ENCODE results near the gene HMOX1.

The HMOX1 gene

DNA sequence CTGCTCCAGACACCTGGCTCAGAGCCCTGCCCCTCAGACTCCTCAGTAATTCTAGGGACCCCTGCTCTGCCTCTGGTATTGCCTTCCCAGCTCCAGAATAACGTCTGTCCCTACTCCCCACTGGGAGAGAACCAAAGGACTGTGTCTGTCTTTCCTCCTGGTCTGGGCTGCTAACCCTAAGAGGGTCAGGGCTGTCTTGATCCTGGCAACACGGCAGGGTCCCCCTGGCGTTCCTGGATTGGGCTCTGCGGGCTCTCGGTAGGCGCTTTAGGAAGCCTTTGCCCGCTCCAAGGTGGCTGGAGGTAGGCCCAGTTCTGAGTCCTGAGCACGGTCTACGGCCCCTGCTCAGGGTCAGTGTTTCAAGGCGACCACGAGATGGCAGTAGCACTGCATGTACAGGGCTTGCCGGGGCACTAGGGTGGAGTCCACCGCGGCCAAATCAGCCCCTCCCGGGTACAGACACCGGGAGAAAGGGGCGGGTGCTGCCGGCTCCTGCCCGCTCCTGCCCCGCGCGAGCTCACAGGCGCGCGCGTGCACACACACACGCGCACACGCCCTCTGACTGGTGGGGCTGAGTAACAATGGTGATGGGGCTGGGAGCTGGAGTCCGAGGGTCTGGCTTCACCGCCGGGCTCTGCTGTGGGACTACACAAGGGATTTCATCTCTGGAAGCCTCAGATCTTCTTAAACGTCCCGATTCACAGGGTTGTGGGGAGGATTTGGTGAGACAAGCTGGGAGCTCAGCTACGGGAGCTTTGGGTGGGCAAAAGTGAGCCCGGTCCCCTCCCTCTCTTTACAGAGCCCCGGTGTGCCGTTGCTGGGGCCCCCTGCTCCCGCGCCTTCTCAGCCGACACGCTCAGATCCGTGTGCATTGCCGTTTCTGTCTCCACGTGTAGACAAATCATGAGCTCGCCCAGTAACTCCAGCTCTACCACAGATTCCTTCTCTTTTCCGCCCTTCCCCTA, 30.1 kb upstream of the HMOX1 start:
- DNase-seq, result peak; percentile 85

DNA sequence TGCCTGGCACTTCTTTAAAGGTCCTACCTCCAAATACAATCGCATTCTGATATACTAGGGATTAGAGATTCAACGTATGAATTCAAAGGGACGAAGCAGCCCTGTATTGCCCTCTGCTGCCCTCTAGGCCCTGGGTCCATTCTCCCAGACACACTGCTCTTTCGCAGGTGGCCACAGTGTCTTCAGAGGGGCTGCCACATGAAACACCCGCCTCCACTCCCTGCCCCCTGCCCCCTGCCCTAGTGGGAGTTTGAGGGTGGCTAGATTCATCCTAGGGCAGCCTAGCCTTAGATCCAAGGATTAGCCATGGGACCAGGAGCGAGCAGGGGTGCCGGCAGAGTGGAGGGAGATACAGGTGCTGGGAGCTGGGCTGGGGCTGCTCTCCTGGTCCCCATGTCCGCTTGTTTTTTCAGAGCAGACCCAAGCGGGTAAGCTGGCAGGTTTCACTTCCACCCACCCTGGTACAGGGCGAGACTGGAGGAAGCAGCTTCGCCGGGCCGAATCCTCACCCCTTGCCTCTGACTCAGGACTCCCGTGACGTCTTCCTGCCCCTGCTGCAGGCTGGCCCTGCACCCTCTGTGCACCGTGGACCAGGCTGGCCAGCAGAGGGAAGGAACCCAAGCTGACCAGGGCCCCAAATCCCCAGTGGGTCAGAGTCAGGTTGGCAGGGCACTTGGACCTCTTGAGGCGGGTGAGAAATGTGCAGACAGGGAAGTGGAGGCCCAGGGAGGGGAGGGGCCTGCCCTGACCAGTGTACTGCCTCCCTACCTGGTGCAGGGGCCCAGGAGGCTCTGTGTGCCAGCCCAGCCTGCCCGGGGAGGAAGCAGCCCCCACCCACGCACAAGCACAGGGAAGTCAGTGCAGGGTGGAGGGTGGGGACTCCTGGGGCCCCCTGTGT, 28.4 kb upstream of the HMOX1 start:
- peak; percentile 25 for DNase-seq

DNA sequence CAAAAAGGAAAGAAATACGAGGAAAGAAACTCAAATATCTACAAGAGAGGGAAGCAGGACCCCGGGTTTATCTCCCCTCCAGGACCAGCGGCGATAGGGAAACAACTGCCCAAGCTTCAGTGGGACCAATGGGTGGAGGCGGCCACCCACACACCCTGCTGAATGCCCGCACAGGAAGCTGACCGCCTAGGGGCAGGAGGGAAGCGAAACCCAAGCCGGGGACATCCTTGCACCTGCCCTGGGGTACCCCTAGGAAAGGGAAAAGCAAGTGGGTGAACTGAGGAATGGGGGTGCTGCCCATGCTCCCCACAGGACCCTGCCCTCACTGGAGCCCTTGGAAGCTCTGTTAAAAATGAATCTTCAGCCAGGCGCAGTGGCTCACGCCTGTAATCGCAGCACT, 27.6 kb upstream of the HMOX1 start:
- DNase-seq, result no peak

DNA sequence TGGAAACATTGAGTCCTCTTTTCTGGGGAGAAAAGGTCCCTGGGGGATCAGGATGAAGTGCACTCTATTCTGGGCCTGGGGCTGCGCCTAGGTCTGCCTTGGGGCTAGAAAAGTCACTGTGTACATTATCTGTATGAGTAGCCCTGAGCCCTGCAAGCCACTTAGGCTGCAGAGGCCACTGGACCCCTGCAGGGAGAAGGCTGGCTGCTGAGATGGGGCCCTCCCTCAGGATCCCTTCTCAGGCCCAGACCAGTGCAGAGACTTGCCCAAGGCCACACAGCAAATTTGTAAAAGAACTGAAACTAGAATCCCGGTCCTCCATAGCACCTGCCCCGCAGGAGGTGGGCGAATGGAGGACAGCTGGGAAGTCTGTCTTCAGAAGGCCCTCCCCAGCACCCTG, 26.8 kb upstream of the HMOX1 start:
- DNase-seq, result no peak

DNA sequence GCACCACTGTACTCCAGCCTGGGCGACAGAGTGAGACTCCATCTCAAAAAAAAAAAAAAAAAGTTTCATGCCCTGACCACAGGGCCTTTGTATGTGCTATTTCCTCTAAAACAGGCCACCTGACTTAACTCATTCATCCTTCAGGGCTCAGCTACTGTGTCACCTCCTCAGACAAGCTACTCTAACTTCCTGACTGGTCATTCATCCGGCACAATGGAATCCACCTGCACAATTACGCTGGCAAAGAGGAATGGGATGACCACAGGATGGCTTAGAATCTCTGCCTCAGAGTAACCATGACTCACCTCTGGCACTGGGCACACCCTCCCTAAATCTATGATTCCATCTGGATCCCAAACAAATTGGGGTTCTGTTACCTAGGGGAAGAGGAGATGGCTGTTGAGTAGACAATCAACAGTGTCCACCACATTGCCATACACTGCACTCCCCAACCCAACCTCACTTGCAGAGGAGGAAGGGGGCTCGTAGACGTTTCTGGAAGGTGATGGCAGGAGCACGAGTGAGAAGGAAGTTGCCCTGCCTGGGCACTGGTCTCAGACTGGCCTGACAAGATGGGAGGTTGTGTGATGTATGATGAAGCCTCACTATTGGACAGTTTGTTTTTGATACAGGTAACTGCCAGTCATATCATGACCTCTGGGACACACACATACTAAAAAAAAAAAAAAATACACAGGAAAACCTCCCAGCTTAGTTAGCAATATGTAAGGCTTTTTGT, 22.8 kb upstream of the HMOX1 start:
- no peak for DNase-seq

DNA sequence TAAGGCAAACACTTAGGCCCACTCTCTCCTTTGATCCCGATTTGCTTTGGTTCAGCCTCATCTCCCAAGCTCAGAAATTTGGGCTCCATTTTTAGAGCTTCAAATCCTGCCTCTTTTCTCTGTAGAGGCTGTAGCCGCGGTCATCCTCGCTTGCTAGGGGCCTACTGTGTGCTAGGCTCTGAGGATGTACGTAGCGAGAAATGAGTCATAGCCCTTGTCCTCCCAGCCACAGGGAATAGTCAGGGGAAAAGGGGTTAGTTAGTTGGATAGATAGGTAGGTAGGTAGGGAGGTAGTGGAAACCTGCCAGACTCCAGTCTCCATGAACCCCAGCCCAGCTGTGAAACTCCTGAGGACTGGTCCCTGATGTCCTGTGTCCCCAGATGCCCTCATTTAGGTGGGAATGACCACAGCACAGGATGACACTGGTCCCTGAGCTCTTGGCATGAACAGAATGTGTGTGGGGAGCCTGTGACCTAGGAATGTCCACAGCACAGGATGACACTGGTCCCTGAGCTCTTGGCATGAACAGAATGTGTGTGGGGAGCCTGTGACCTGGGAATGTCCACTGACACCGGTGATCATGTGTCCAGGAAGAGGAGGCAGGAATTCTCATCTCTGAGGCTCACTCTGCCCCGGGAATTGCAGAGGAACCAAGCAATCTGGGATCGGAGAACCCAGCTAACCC, 21.4 kb upstream of the HMOX1 start:
- no peak for DNase-seq

DNA sequence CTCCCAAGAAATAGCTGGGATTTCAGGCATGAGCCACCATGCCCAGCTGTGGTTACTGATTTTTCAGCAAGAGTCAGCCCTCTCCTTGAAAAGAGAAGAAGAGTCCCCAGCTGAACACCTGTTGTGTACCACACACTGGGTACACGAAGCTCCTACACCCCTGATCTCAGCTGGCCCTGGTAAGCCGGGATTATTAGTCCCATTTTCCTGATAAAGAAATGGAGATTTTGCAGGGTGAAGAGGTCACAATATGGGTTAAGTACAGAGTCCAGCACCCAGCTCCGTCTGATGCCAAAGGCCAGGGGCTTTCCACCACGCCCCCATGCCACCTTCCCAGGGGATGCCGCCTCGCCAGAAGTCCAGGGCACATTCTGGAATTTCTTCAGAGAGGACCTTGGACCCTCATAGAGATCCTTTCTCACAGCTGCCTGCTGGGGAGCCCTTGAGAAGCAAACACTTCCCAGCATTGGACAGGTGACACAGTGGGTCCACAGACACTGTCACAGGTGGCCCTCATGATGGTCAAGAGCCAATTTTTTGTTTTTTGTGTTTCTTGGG, 19.8 kb upstream of the HMOX1 start:
- no peak for DNase-seq

DNA sequence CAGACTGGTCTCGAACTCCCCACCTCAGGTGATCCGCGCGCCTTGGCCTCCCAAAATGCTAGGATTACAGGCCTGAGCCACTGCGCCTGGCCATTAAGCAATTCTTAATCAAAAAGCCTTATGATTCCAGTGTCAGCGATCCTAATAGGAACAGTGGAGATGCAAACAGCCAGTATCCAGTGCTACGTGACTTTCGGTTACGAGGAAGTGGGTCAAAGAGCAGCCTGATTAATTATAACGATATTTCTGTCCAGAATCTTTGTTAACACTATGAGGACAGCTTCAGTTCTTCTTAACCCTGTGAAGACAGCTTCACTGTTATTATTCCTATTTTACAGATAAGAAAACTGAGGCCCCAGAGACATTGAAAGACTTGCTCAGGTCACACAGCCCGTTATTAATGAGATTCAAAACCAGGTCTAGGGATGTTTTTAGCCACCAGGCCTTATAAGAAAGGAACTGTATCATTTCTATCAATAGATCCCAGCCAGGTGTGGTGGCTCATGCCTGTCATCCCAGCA, 17.3 kb upstream of the HMOX1 start:
- peak; percentile 36 for DNase-seq

DNA sequence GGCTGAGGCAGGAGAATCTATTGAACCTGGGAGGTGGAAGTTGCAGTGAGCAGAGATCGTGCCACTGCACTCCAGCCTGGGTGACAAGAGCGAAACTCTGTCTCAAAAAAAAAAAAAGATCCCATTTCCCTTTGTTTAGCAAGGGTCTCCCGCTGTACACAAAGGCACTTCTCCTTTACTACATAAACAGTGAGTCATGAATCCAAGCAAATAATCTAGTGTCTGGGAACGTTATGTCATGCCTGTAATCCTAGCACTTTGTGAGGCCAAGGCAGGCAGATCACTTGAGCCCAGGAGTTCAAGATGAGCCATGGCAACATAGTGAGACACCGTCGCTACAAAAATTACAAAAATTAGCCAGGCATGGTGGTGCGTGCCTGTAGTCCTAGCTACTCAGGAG, 16.7 kb upstream of the HMOX1 start:
- peak; percentile 88 for DNase-seq

DNA sequence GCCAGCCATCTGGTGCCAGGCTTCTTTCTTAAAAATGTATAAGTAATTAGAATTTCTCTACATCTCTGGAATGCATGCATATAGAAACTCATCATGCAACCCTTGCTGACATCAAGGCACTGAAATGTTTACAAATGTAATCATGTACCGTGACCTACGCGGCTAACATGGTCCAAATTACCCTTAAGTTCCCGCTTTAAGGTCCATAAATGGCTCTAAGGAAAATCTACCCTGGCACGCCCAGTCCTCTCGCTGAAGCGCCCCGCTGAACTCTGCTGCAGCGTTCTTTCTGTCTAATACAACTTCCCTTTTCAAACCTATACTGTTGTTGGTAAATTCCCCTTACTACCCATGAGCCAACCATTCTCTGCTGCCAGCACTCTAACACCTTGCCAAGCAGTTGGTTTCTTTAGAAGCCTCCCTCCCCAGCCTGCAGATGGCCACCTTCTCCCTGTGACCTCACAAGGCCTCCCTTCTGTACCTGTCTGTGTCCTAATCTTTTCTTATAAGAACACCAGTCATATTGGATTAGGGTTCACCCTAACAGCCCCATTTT, 13.5 kb upstream of the HMOX1 start:
- no peak for DNase-seq

DNA sequence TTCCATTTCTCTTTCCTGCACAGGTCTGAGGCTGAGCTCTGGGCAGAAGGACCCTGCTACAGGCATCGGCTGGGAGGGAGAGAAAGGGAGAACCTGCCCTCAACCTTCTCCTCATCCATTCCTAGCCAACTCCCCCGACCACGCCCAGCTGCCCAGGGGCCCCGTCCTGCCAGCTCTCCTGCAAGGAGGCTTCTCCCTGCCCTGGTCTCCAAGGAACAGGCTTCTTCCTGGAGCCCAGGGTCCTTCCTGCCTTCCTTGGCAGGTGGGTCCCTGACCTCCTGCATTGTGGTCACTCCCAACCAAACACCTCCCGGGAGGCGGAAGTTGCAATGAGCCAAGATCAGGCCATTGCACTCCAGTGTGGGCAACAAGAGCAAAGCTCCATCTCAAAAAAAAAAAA, 12.5 kb upstream of the HMOX1 start:
- no peak for DNase-seq

DNA sequence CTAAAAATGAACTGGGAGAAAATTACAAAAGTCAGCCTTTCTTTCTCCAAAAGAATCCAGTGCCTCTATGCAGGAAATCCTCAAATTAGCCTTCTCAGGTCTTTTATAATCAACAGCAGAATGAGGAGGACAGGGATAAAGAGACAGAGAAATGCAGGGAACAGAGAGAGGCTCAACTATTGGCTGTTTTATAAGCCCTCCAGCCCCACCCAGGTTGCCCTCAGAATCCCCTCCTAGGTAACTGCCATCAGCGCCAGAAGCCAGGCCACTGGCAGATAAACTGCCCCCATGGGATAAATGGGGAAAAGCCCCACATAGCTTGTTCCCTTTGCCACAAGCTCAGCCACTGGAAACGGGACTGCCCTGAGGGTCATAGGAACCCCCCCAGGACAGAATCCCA, 10.9 kb upstream of the HMOX1 start:
- DNase-seq, result no peak

DNA sequence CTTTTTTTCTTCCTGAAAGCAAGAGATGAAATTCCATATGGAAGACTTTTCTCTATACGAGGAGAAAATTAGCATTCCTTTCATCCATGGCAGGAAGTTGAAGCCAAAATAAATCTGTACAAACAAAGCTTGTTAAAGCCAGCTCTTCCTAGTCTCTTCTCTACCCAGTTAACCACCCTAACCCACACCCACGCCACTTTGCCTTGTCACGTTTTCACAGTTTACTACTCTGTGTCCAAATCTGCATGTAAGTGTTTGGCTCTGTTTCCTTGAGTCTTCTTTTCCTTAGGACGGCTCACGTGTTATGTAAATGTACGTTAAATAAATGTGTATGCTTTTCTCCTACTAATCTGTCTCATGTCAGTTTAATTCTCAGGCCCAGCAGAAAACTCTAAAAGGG, 7.1 kb upstream of the HMOX1 start:
- DNase-seq, result no peak

DNA sequence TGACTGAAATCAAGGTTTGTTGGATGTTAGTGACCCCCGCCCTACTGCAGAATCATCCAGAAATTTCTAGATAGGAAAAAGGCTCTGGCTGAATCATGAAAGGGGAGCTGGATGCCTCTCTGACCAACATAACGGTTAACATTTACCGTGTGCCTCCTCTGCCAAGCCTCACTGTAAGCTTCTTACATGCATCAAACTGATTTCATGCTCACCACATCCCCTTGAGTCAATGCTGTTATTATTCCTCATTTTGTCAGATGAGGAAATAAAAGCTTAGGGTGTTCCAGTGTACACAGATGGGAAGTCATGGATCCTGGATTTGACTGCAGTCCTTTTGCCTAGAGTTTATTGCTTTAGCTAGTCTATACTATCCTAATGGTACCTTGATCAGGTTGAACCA, 5.9 kb upstream of the HMOX1 start:
- DNase-seq, result no peak

DNA sequence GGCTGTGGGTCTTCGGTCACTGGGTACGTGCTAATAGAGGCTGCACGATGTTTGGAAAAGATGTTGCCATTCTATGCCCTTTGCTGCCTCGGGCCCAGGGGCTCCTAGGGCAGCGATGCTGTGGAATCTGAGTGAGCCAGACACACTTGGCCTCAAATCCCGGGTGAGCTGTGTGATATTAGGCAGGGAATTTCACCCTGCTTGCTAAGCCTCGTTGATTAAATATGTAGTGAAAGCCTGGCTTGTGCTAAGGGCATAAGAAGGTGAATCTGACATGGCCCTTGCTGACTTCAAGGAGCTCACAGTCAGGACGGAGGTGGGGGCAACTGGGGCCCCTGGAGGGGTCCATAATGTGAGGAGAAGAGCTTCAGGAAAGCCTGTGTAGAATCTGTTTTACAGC, 5.4 kb upstream of the HMOX1 start:
- no peak for DNase-seq

DNA sequence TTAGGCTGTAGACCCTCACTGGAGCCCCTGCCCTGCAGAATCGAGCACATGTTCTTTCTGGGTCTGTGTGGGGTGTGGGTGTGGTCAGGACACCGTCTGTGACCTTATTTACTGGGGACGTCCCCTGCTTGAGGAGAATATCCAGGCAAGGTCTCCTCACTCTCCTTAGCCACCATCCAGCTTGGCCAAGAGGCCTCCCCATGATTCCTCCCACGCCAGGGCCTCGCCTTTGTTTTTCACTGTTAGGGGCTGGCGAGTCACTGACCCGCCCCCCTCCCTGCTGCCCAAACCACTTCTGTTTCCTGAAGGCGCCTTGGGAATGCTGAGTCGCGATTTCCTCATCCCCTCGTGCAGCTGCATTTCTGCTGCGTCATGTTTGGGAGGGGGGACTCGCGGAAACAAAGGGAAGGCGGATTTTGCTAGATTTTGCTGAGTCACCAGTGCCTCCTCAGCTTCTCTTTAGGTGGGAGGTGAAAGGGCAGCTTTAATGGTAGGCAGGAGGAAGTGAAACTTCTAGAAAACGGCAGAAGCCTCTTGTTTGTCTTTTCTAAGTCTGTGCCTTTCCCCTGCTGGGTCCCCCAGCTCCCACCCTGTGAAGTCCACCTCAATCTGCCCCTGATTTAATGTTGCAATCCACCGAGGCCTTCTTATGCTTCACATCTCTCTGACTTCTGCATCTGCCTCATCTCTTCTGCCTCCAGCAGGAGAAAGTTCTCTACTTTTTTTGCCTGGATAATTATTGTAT, 4.0 kb upstream of the HMOX1 start:
- peak; percentile 81 for DNase-seq

DNA sequence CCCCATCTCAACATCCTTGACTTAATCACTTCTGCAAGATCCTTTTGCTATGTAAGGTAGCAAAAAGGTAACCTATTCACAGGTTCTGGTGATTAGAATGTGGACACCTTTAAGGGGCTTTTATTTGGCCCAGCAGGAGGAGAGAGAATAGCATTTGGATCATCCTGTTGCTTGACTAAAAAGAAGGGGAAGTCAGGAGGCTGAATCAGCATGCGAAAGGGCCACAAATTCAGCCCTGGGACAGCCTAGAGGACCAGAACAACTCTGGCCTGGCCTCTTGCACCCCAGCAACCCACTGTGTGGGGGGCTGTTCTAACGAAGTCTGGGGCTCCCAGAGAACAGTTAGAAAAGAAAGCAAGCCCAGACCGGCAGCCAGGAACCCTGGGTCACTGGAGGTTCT, 3.2 kb upstream of the HMOX1 start:
- DNase-seq, result no peak

DNA sequence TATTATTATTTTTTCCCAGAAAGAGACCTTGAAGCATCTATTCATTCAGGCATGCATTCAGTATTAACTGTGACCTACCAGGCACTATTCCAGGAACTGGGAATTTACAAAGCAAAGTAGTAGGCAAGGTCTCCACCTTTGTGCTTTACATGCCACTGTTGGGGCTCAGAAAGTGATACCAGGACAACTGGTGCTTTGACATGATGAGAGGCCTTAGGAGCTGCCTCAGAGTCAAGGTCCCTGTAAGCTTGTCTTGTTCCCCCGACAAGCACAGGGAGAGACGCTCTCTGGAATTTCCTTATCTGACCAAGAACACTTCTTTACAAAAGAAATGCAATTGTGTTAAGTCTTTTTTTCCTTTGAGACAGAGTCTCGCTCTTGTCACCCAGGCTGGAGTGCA, 2.3 kb upstream of the HMOX1 start:
- DNase-seq, result no peak

DNA sequence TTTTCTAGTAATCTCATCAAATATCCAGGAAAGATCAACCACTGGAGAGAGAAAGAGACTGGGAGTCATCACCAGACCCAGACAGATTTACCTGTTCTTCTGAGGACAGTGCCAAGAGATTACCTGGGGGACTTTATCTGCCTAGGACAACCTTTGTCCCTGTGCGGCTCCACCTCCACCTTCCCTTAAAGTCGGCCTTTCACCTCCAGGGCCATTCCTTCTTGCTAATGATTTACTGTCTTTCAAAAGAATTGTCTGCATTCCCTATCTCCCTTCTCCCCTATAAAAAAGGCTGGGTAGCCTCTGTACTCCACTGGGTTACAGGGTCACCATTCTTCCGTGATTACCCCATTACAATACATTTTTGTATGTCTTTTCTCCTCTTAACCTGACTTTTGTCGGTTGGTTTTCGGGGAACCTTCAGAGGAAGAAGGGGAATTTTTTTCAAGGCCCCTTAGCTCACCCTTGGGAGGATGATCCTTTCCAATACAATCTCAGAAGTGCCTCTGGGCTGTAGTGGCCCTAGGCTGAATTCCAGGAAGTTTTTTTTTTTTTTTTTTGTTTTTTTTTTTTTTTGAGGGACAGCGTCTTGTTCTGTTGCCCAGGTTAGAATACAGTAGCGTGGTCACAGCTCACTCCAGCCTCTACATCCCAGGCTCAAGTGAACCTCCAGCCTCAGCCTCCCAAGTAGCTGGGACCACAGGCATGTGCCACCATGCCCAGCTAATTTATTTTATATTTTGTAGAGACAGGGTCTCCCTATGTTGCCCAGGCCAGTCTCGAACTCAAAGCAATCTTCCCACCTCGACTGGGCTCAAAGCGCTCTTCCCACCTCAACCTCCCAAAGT, 1.5 kb upstream of the HMOX1 start:
- DNase-seq, result no peak

DNA sequence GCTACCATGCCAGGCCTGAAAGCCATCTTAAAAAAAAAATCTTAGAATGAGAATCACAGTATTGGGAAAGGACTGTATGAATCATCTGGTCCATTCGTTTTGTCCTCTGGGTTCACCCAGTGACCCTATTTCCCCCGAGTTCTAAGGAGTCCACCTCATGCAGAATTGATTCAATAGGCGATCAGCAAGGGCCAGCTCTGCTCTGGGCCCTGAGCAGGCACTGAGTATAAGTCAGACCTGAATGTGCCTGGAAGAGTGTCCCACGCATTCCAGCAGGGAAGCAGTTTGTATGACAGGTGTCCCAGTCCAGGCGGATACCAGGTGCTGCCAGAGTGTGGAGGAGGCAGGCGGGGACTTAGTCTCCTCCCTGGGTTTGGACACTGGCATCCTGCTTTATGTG, 883 bp upstream of the HMOX1 start:
- no peak for DNase-seq
